HT1080 (cell line): ENCODE measurements around the gene IMPA2. TPM values are rescaled to one million over a fixed set of nuclear protein-coding genes. Genes with fewer than 3 reads are reported as not detected.
A peak's percentile ranks its signal among the peaks of the same experiment; 100 is the strongest.
"Not testable (repeated sequence)": the region's sequence is repeated elsewhere in the genome, so short reads cannot be mapped to it uniquely, and the experiment has no call there.

Experiments used
- DNase-seq: peaks from one replicate; pipeline ENCODE4 v3.0.0-alpha.2; 2015; ENCODE audit warnings: low read depth
- polyA plus RNA-seq, 2 experiments: library from polyadenylated mRNA; depleted of rRNA; stranded (reverse); fragments of >200 nt; gene quantifications; 2 replicates each; pipeline ENCODE4 v1.2.3, GENCODE V29; 2015
- total RNA-seq: library from RNA; depleted of rRNA; stranded (reverse); fragments of >200 nt; shearing (Covaris generic); gene quantifications from 2 replicates; pipeline ENCODE4 v1.2.3, GENCODE V29; 2014; rRNA removed

IMPA2 gene
- 0.93 and 3.2 TPM in 2 replicates for total RNA-seq
- 4.3 and 6.1 TPM in 2 replicates for polyA plus RNA-seq (2015; cell fraction: cytosol; rRNA removed)
- 3.0 and 4.9 TPM in 2 replicates for polyA plus RNA-seq (2015; cell fraction: nucleus; rRNA removed)

- DNase-seq: no peak
These were observed at the start of gene IMPA2 for GRCh38 chr18:11981192-11981542. IMPA2 (plus strand) TSS chr18:11981507; CDS start chr18:11981670, 163 bp downstream.

- no peak for DNase-seq
These were observed 48.9 kb upstream of the IMPA2 start for GRCh38 chr18:11932393-11932792.

- DNase-seq: peak; percentile 54
These were observed 43.3 kb upstream of the IMPA2 start for GRCh38 chr18:11937874-11938478.

GRCh38 chr18:11940956-11941355 is 40.4 kb upstream of the IMPA2 start:
- DNase-seq: no peak

DNA sequence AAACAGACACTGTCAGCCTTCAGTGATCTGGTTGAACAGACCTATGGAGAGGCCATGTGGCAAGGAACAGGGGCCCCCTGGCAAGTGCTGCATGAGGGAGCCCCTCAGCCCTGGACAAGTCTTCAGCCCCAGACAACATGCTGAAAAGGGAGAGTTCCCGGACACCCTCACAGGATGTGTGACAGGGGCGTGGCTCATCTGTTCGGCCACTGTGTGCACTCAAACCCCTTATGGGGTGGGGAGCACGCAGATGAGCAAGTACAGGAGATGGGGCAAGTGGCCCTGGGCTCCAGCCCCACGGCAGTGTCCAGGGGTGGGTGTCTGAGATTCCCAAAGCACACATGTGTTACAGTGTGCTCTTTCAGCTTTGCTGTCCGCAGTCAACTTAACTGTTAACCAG is 37.8 kb upstream of the IMPA2 start:
- DNase-seq: no peak

GRCh38 chr18:11944252-11944651 is 37.1 kb upstream of the IMPA2 start:
- no peak for DNase-seq

DNA sequence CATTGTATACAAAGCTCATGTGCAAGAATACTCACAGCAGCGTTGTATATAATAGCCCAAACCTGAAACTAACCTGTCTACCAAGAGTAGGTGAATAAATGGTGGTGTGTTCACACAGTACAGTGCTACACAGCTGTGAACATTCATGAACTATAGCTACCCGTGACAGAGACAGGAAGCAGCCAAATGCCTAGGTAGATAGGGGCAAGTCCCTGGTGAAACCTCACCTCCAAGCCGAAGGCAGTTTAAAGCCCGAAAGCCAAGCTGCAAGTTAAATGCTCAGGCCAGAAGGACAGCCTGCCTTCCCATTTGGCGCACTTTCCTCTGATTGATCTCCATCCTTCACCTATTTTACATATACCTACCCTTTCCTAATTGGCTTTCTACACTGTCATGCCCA is 36.5 kb upstream of the IMPA2 start:
- no peak for DNase-seq

- DNase-seq: not testable (repeated sequence)
These were observed 35.3 kb upstream of the IMPA2 start for GRCh38 chr18:11945834-11946659.

DNA sequence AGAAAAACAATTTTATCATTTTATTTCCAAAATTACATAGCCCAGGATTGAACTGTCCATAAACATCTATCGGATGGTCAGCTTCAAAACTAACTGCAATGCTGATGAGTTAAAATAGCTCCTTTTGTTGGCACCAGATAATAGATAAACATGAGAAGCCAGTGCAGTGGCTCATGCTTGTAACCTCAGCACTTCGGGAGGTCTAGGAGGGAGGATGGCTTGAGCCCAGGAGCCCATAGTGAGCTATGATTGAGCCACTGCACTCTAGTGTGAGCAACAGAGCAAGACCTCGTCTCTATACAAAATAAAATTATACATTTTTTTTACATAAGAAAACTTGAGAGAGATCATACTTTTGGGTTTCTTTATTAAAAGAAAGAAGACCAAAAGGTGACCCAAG is 34.6 kb upstream of the IMPA2 start:
- DNase-seq: peak; percentile 24

GRCh38 chr18:11947214-11948191 is 33.8 kb upstream of the IMPA2 start:
- peak; percentile 89 for DNase-seq

DNA sequence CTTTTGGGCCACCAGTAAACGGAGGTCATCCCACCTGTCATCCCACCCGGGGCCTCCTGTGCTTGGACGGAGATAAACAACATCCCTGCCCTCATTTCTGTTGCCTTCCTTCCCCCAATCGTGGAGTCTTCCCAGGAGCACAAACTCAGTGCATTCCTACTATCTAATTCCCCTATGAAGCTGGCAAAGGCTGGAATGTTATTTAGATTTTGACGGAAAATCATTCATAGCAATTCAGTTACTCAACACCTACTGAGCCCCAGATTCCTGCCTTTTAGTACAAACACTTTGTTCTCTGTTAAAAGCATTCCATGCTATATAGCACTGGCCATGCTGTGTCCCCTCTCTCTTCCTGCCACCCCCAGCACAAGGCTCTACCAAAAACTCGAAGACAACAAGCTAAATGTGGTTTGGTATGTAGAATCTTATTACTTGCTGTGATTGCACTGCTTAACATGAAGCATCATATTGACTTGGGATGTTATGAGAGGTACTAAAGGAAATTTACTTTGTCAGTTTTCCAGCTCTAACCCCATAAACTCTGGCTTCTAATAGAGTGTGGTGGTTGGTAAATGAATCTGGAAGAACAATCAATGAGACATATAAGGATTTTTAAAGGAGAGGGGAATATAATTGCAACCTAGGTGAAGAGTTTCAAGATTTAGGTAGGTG is 32.3 kb upstream of the IMPA2 start:
- DNase-seq: no peak

- no peak for DNase-seq
These were observed 30.5 kb upstream of the IMPA2 start for GRCh38 chr18:11950824-11951223.

- no peak for DNase-seq
These were observed 29.9 kb upstream of the IMPA2 start for GRCh38 chr18:11951390-11951851.

DNA sequence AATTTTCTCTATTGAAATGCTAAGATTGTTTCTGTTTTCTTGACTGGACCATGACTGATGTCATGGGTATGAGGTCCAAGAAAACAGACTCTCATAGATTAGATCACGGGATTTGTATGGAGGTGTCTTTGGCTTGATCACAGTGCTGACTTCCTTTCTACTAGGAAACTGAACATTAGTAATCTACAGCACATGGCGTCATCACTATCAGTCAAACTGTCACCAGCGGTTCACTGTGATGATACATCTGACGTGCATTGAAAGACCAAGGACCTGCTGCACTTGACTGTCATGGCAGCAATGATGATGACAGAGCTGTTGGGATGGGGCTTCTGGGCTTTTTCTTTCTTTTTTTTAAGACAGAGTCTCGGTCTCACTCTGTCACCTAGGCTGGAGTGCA is 28.2 kb upstream of the IMPA2 start:
- DNase-seq: no peak

DNA sequence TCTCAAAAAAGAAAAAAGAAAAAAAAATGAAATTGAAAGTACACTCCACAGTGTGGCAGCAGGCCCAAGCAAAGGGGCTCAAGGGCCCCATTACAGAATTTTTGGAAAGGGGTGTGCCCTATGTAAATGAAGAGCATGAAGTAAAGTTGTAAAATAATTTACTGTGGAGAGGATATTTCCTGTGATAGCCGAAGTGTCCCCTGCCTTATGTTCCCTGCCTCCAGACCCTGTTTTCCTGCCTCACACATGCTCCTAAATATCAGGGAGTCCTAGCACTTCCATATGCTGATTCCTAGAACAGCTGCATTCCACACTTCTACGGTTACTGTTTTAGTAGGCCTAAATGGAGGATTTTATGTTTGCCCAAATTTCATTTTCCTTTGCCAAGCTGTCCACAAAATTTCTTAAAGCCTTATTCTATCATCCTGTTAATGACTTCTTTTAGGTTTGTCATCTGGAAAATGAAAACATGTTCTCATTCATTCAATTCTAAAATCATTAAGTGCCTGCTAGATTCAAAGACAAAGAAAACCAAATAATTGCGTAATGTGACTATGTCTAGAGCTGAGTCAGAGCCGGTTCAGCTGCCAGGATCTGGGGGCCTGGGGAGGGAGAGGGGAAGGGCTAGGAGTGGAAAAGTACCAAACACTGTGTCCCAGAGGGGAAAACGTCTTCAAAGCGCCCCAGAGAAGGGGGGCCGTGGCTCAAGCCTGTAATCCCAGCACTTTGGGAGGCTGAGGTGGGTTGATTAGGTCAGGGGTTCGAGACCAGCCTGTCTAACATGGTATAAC is 25.9 kb upstream of the IMPA2 start:
- peak; percentile 88 for DNase-seq

GRCh38 chr18:11956371-11957308 is 24.7 kb upstream of the IMPA2 start:
- no peak for DNase-seq

- DNase-seq: no peak
These were observed 23.7 kb upstream of the IMPA2 start for GRCh38 chr18:11957636-11958035.

DNA sequence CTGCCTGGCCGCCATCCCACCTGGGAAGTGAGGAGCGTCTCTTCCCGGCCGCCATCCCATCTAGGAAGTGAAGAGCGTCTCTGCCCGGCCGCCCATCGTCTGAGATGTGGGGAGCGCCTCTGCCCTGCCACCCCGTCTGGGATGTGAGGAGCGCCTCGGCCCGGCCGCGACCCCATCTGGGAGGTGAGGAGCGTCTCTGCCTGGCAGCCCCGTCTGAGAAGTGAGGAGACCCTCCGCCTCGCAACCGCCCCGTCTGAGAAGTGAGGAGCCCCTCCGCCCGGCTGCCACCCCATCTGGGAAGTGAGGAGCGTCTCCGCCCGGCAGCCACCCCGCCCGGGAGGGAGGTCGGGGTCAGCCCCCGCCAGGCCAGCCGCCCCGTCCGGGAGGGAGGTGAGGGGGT is 21.7 kb upstream of the IMPA2 start:
- not testable (repeated sequence) for DNase-seq
